Duodenal mucosa (tissue), 2 donors: ENCODE data around the gene NOS1AP.

Source experiments
- H3K27ac ChIP-seq: one replicate; pipeline ENCODE4 v1.7.0; 2013; ENCODE audit warnings: low read depth, low read length
- H3K27me3 ChIP-seq, 2 donors: one replicate each; pipeline ENCODE4 v1.7.0; 2013; ENCODE audit warnings: low read length in 2 of 2, control low read depth in 1 of 2; ENCODE audit not compliant: insufficient read depth in 2 of 2, control insufficient read depth in 1 of 2
- H3K36me3 ChIP-seq, 2 donors: one replicate each; pipeline ENCODE4 v1.7.0; 2013; ENCODE audit warnings: low read length in 2 of 2, control low read depth in 1 of 2; ENCODE audit not compliant: insufficient read depth in 2 of 2, control insufficient read depth in 1 of 2
- H3K4me1 ChIP-seq, 2 donors: one replicate each; pipeline ENCODE4 v1.7.0; 2013; ENCODE audit warnings: low read length in 2 of 2, control low read depth in 1 of 2; ENCODE audit not compliant: insufficient read depth in 2 of 2, control insufficient read depth in 1 of 2
- H3K4me3 ChIP-seq, 2 donors: one replicate each; pipeline ENCODE4 v1.7.0; 2013; ENCODE audit warnings: low read length in 2 of 2, low read depth in 1 of 2
- H3K9ac ChIP-seq, 2 donors: one replicate each; pipeline ENCODE4 v1.7.0; 2013; ENCODE audit warnings: low read length in 2 of 2, low read depth in 1 of 2
- H3K9me3 ChIP-seq, 2 donors: one replicate each; pipeline ENCODE4 v1.7.0; 2013; ENCODE audit warnings: low read length in 2 of 2, control low read depth in 1 of 2; ENCODE audit not compliant: control insufficient read depth in 1 of 2

The NOS1AP gene

DNA sequence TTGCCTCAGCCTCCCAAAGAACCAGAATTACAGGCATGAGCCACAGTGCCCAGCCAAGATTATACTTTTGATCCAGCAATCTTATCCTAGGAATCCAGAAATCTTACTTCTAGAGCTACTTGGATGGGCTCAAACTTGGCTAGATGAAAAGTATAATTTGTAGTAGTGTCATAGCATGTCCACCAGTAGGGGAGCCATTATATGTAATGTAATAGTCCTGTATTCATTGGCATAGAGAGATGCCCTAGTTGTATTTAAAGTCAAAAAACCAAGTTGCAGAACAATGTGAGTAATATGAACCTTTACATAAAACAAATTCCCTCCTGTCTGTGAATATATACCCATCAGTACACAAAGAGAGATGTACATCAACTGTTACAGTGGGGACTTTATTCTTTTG, 83.9 kb downstream of the NOS1AP start:
- H3K36me3 ChIP-seq = no peaks in the 10 kb centered on the region
- H3K27ac ChIP-seq = no peak overlapping the region
- H3K4me1 ChIP-seq = peaks cover 1 to 4% of the 10 kb centered on the region in 2 donors
- no peak overlapping the region for H3K9ac ChIP-seq
- H3K9me3 ChIP-seq = no peaks in the 10 kb centered on the region
- no peaks in the 10 kb centered on the region for H3K27me3 ChIP-seq
- no peak overlapping the region for H3K4me3 ChIP-seq

DNA sequence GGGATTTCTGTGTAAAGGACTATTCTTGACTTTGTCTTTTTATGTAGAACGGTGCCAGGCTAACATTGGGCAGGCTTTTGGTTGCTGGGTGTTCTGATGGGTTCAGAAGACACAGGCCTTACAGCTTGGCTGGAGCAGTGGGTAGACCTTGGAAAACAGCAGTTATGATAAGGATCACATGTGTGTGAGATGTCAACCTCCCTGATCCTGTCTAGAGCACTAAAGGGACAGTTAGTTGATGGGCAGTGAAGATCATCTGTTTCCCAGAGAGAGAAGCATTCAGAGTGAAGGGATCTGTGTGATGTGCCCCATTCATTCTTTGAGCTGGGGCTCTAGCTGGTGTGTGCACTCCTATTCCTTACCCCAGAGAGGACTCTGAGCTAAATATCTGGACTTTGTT, 88.0 kb downstream of the NOS1AP start:
- Histone ChIP-seq H3K4me3 (no peak overlapping the region), H3K27ac (no peak overlapping the region)

DNA sequence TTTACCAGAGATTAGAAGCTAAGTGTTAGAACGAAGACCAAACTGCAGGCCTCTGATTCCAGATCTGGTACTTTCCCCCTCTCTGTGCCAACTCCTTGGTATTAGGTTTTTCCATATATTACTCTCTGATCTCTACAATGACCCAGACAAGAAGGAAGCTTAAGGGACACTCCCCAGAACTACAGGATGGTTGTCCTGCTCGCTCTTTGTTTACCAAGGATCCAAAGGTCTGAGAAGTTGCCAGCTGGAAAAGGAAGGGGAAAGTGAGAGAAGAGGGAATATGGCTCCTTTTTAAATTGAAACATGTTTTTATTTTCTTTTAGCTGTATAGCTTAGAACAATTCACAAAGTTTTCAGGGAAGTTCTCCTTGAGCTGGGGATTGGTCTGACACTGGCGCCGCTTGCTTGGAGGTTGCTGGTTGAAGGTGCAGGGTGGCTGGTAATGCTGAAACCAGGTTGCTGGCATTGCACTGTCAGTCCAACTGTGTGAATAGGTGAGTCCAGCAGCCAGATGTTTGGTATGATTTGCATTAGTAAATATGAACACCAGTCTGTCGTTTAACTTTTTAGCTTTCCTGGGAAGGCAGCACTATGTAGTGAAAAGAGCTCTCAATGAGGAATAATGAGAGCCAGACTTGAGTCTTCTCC, 89.3 kb downstream of the NOS1AP start:
- H3K9me3 ChIP-seq = no peaks in the 10 kb centered on the region
- H3K36me3 ChIP-seq = no peaks in the 10 kb centered on the region
- peaks cover 14 to 21% of the 10 kb centered on the region in 2 donors for H3K4me1 ChIP-seq
- no peak overlapping the region for H3K4me3 ChIP-seq
- H3K9ac ChIP-seq = no peak overlapping the region
- H3K27ac ChIP-seq = no peak overlapping the region
- H3K27me3 ChIP-seq = no peaks in the 10 kb centered on the region

More for the DNA sequence above, 88.0 kb downstream of the NOS1AP start:
- Histone ChIP-seq H3K4me1 (peaks cover 14 to 21% of the 10 kb centered on the region in 2 donors), H3K36me3 (no peaks in the 10 kb centered on the region), H3K27me3 (no peaks in the 10 kb centered on the region), H3K9me3 (no peaks in the 10 kb centered on the region), H3K9ac (no peak overlapping the region)

DNA sequence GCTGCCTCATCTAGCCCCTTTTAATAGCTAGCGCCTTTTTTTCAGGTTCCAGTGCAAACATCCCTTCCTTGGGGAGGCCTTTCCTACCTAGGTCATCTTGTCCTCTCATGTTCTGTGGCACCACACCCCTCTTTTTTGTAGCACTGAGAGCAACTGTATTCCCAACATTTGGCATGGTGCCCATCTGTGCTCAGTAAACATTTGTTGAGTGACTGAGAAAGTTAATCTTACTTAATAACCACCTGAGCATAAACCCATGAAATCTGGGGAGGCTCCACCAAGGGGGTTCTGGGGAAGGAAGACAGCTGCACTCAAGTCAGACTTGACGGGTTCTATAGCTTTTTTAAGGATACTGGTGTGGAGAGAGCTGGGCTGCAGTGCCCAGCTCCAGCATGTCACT, 90.0 kb downstream of the NOS1AP start:
- no peaks in the 10 kb centered on the region for H3K9me3 ChIP-seq
- H3K4me3 ChIP-seq = no peak overlapping the region
- H3K9ac ChIP-seq = no peak overlapping the region
- no peaks in the 10 kb centered on the region for H3K36me3 ChIP-seq
- H3K4me1 ChIP-seq = peaks cover 14 to 21% of the 10 kb centered on the region in 2 donors
- H3K27ac ChIP-seq = no peak overlapping the region
- H3K27me3 ChIP-seq = no peaks in the 10 kb centered on the region

DNA sequence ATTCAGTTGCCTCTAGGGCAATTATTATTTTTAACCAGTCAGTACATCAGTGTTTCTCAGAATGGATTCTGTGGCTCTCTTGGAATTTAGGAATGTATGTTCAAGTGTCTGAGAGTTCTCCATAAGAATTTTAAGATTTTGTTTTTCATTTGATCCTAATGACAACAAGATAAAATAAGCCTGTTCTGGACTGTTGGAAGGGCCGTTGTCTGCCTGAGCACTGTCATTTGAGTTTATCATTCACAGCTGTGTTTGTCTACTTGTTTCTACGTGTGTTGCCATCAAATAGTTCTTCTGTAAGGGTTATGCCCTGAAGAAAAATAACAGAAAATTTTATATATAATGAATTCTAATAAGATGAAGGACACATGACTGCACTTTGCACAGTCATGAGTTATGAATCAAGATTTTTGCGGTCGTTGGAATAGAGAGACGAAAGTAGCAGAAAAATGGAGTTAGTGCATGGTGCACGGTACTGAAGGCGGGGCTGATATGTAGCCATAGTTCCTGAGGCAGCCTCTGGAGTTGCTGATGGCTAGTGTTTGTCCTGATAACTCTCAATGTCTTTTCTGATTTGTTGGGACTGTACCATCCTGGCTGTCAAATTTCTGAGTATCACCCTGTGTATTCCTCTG, 92.5 kb downstream of the NOS1AP start:
- H3K9ac ChIP-seq = no peak overlapping the region
- no peaks in the 10 kb centered on the region for H3K36me3 ChIP-seq
- H3K27ac ChIP-seq = no peak overlapping the region
- H3K27me3 ChIP-seq = no peaks in the 10 kb centered on the region
- H3K9me3 ChIP-seq = no peaks in the 10 kb centered on the region
- no peak overlapping the region for H3K4me3 ChIP-seq
- peaks cover 14 to 21% of the 10 kb centered on the region in 2 donors for H3K4me1 ChIP-seq

DNA sequence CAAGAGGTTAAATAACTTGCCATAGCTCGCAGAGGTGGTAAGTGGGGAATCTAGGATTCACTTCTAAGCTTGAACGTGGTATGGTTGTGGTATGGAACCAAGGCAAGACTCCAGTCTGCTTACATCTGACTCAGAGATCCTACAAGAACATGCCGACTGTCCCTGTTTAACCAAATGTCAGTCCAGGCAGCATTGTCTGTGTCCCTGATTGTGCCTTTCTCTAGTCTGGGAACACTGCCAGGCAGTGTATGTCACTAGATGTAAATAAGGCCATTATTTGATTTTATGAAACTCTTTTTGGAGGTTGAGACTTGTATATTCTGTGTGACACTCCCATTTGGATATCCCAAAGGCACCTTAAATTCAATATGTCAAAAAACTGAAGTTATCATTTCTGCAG, 96.0 kb downstream of the NOS1AP start:
- Histone ChIP-seq H3K4me1 (peaks cover 3 to 8% of the 10 kb centered on the region in 2 donors), H3K9me3 (no peaks in the 10 kb centered on the region), H3K36me3 (no peaks in the 10 kb centered on the region), H3K27me3 (no peaks in the 10 kb centered on the region), H3K27ac (no peak overlapping the region), H3K9ac (no peak overlapping the region), H3K4me3 (no peak overlapping the region)

DNA sequence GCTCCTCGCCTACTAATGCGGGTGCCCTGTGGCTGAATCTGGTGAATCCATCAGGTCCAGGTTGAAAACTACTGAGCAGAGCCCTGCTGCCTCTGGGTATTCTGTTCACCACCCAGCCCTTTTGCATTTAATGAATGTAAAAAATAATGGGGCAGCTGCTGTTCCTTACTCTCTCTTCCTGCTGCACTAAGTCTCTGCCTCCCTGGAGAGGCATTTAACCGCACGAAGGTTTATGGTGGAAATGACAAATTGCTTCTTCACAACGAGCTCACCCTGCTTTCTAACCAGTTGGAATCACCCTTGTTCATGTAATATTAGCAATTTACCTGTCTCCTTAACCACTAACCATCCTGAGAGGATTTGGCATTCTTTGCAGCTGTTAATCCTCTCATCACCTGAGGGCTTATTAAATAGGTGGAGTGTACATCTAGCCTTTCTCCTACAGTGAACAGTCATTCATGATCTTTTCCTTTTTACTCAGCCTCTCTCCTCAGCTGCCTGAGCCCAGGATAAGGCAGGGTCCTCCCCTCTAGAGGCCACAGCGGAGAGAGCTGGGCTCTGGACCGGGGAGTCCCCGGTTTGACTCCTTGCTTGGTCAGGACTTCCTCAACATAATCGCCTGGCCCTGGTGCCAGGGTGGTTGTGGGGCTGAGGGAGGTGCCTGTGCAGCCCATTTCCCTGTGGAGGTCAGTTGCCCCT, 97.6 kb downstream of the NOS1AP start:
- no peak overlapping the region for H3K4me3 ChIP-seq
- peaks cover 3 to 8% of the 10 kb centered on the region in 2 donors for H3K4me1 ChIP-seq
- no peaks in the 10 kb centered on the region for H3K27me3 ChIP-seq
- H3K9me3 ChIP-seq = no peaks in the 10 kb centered on the region
- H3K36me3 ChIP-seq = no peaks in the 10 kb centered on the region
- no peak overlapping the region for H3K27ac ChIP-seq
- no peak overlapping the region for H3K9ac ChIP-seq

DNA sequence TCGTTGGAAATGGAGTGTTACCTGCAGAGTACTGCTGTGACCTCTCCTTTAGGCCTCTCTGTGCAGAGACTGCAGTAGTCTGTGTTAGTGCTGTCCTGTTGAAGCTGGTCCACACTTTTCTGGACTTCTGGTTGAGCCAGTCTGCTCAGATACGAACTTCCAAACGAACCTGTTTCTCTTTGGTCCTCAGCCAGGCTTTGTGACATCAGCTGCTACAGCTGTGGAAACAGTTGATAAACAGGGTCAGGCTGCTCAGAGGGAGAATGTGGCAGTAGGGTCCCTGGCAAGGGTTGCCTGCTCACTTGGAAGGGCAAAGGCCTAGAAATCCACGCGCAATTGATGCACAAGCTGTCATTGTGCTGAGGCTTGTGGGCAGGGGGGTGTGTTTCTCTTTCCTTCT, 98.8 kb downstream of the NOS1AP start:
- no peak overlapping the region for H3K27ac ChIP-seq
- H3K9ac ChIP-seq = no peak overlapping the region

DNA sequence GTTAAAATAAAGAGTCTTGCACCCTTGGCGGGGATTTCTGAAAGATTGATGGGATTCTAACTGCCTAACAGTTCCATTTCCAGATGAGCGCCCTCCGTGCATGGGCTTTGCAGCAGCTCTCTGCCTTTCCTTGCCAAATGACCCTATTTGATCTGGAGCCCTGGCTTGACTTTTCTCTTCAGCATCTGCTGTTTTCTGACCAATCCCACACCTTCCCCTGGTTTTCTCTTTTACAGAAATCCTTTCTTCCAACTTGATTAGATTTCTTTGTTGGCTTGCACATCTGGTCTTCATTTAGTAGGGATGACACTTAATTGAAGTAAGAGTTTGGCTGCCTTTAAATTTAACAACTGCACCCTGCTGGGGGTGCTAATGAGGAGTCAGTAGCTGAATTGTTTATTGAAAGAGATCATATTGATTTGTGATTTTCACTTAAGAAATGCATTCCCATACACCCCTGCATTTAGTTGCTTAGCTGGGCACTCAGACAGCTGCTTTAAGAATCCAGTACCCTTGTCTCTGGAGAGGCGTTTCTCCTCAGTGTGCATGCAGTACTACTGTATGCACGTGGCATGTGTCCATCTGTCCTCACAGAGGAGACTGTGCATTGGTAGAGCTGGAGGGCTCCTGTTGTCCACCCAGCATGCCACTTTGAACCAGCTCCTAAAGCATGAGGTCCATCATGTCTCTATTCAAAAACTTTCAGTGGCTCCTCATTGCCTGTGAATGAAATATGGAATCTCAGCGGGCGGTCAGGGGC, 99.7 kb downstream of the NOS1AP start:
- H3K36me3 ChIP-seq = no peaks in the 10 kb centered on the region
- no peak overlapping the region for H3K27ac ChIP-seq
- H3K27me3 ChIP-seq = no peaks in the 10 kb centered on the region
- H3K4me3 ChIP-seq = no peak overlapping the region
- H3K4me1 ChIP-seq = peaks cover 3 to 8% of the 10 kb centered on the region in 2 donors
- no peak overlapping the region for H3K9ac ChIP-seq
- H3K9me3 ChIP-seq = no peaks in the 10 kb centered on the region

More for the DNA sequence above, 98.8 kb downstream of the NOS1AP start:
- Histone ChIP-seq H3K27me3 (no peaks in the 10 kb centered on the region), H3K4me3 (no peak overlapping the region), H3K4me1 (peaks cover 3 to 8% of the 10 kb centered on the region in 2 donors), H3K9me3 (no peaks in the 10 kb centered on the region), H3K36me3 (no peaks in the 10 kb centered on the region)

DNA sequence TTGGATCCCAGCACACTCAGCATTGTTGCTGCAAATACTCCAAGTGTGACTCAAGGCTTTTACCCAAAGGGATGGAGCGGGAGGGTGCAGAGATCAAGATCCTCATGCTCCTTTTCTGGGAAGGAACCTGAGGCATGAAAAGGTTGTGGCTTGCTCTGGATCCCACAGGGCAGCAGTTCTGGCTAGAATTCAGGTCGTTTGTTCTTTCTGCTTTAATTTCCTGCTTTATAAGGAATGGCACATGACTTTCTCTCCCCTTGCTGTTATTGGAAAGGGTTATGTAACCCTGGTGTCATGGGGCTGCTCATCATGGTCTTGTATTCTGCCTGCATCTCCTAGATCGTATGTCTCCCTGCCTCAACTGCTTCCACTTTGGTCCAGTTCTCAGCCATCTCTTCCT, 101.6 kb downstream of the NOS1AP start:
- Histone ChIP-seq H3K4me3 (no peak overlapping the region), H3K9me3 (no peaks in the 10 kb centered on the region), H3K9ac (no peak overlapping the region), H3K27ac (no peak overlapping the region), H3K4me1 (peaks cover 3 to 8% of the 10 kb centered on the region in 2 donors), H3K27me3 (no peaks in the 10 kb centered on the region), H3K36me3 (no peaks in the 10 kb centered on the region)
